Central memory CD8-positive, alpha-beta T cell (primary cell): ENCODE measurements around the gene ZBTB40.

Experiments used
- ATAC-seq: fragments of 150-1000 bp; cut with Tn5 transposase; replicated peaks from 2 replicates; pipeline ENCODE4 v1.10.0; 2022; ENCODE audit warnings: mild to moderate bottlenecking, moderate FRiP score, moderate number of reproducible peaks; ENCODE audit not compliant: poor library complexity, severe bottlenecking; ENCODE audit errors: extremely low read depth
- DNase-seq, 2 donors: peaks; one replicate each; pipeline ENCODE4 v3.0.0; 2021; ENCODE audit warnings: low spot score in 2 of 2
- H3K27ac Mint-ChIP-seq: one replicate; pipeline ENCODE4 v1.8.0; 2022; ENCODE audit warnings: low read depth, mild to moderate bottlenecking, moderate library complexity, mixed read lengths
- H3K27me3 Mint-ChIP-seq: one replicate; pipeline ENCODE4 v1.8.0; 2022; ENCODE audit warnings: mixed read lengths
- H3K36me3 Mint-ChIP-seq: one replicate; pipeline ENCODE4 v1.8.0; 2022; ENCODE audit warnings: mild to moderate bottlenecking, moderate library complexity, mixed read lengths; ENCODE audit not compliant: insufficient read depth
- H3K4me1 Mint-ChIP-seq: one replicate; pipeline ENCODE4 v1.8.0; 2022; ENCODE audit warnings: mixed read lengths
- H3K4me3 Mint-ChIP-seq: one replicate; pipeline ENCODE4 v1.8.0; 2022; ENCODE audit warnings: mild to moderate bottlenecking, moderate library complexity, mixed read lengths
- H3K9me3 Mint-ChIP-seq: one replicate; pipeline ENCODE4 v1.8.0; 2022; ENCODE audit warnings: mixed read lengths

The ZBTB40 gene

GRCh38 chr1:22451702-22452480 lies at the start of gene ZBTB40:
Gene ZBTB40 (plus strand): TSS chr1:22451851. CDS start chr1:22489949, 38,098 bp downstream.
- Mint-ChIP-seq H3K36me3 (peaks cover 12% of the 10 kb centered on the region), H3K4me3 (peak within 1 kb of the TSS; percentile 96), H3K4me1 (peaks cover 46% of the 10 kb centered on the region), H3K27ac (peak within 1 kb of the TSS; percentile 99), H3K9me3 (peaks cover 5% of the 10 kb centered on the region), H3K27me3 (no peaks in the 10 kb centered on the region)
- peak; percentile 86 to 93 for DNase-seq
- peak; percentile 93 for ATAC-seq

GRCh38 chr1:22402356-22403053 lies 49.1 kb upstream of the ZBTB40 start:
- Mint-ChIP-seq H3K9me3 (no peaks in the 10 kb centered on the region), H3K4me1 (peaks cover 23% of the 10 kb centered on the region), H3K27ac (no peak overlapping the region), H3K36me3 (peaks cover 3% of the 10 kb centered on the region), H3K27me3 (peaks cover 80% of the 10 kb centered on the region), H3K4me3 (no peak overlapping the region)
- ATAC-seq (no peak), DNase-seq (no peak)

- H3K36me3 Mint-ChIP-seq = peaks cover 3% of the 10 kb centered on the region
- H3K4me1 Mint-ChIP-seq = peaks cover 4% of the 10 kb centered on the region
- no peak overlapping the region for H3K4me3 Mint-ChIP-seq
- ATAC-seq = no peak
- peaks cover 74% of the 10 kb centered on the region for H3K27me3 Mint-ChIP-seq
- no peaks in the 10 kb centered on the region for H3K9me3 Mint-ChIP-seq
- no peak overlapping the region for H3K27ac Mint-ChIP-seq
- no peak for DNase-seq
These were observed 47.2 kb upstream of the ZBTB40 start for GRCh38 chr1:22404486-22404885.

GRCh38 chr1:22406722-22407495 lies 44.7 kb upstream of the ZBTB40 start:
- no peaks in the 10 kb centered on the region for H3K4me1 Mint-ChIP-seq
- no peaks in the 10 kb centered on the region for H3K9me3 Mint-ChIP-seq

GRCh38 chr1:22408230-22408629 lies 43.4 kb upstream of the ZBTB40 start:
- ATAC-seq = no peak
- Mint-ChIP-seq H3K27ac (no peak overlapping the region), H3K4me1 (no peaks in the 10 kb centered on the region), H3K4me3 (no peak overlapping the region), H3K36me3 (peaks cover 3% of the 10 kb centered on the region), H3K9me3 (no peaks in the 10 kb centered on the region), H3K27me3 (peaks cover 50% of the 10 kb centered on the region)
- no peak for DNase-seq

More at GRCh38 chr1:22406722-22407495, 44.7 kb upstream of the ZBTB40 start:
- no peak overlapping the region for H3K27ac Mint-ChIP-seq
- peaks cover 3% of the 10 kb centered on the region for H3K36me3 Mint-ChIP-seq
- peaks cover 59% of the 10 kb centered on the region for H3K27me3 Mint-ChIP-seq
- DNase-seq (no peak), ATAC-seq (no peak)
- H3K4me3 Mint-ChIP-seq = no peak overlapping the region

DNA sequence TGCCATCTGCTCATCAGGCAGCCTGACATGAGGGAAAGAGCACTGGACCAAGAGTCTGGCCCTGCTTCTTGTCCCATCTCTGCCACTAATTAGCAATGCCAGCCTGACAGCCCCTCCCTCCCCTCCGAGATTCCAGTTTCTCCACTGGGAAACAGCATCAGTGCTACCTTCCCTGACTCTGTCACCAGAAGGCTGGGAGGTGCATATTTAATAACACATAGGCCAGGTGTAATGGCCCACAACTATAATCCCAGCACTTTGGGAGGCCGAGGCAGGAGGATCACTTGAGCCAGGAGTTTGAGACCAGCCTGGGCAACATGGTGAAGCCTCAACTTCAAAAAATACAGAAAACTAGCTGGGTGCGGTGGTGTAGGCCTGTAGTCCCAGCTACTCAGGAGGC lies 41.2 kb upstream of the ZBTB40 start:
- Mint-ChIP-seq H3K9me3 (no peaks in the 10 kb centered on the region), H3K4me3 (no peak overlapping the region), H3K36me3 (peaks cover 3% of the 10 kb centered on the region), H3K4me1 (no peaks in the 10 kb centered on the region), H3K27ac (no peak overlapping the region), H3K27me3 (peaks cover 28% of the 10 kb centered on the region)
- DNase-seq (no peak), ATAC-seq (no peak)

- Mint-ChIP-seq H3K9me3 (no peaks in the 10 kb centered on the region), H3K27ac (no peak overlapping the region), H3K36me3 (peaks cover 3% of the 10 kb centered on the region), H3K4me1 (no peaks in the 10 kb centered on the region), H3K4me3 (no peak overlapping the region), H3K27me3 (peaks cover 28% of the 10 kb centered on the region)
- no peak for ATAC-seq
- no peak for DNase-seq
These were observed 40.6 kb upstream of the ZBTB40 start for GRCh38 chr1:22410928-22411495.

- Mint-ChIP-seq H3K4me3 (no peak overlapping the region), H3K27ac (no peak overlapping the region), H3K36me3 (peaks cover 3% of the 10 kb centered on the region), H3K27me3 (peaks cover 29% of the 10 kb centered on the region), H3K9me3 (no peaks in the 10 kb centered on the region), H3K4me1 (no peaks in the 10 kb centered on the region)
- DNase-seq (no peak), ATAC-seq (no peak)
These were observed 40.1 kb upstream of the ZBTB40 start for GRCh38 chr1:22411589-22411988.

DNA sequence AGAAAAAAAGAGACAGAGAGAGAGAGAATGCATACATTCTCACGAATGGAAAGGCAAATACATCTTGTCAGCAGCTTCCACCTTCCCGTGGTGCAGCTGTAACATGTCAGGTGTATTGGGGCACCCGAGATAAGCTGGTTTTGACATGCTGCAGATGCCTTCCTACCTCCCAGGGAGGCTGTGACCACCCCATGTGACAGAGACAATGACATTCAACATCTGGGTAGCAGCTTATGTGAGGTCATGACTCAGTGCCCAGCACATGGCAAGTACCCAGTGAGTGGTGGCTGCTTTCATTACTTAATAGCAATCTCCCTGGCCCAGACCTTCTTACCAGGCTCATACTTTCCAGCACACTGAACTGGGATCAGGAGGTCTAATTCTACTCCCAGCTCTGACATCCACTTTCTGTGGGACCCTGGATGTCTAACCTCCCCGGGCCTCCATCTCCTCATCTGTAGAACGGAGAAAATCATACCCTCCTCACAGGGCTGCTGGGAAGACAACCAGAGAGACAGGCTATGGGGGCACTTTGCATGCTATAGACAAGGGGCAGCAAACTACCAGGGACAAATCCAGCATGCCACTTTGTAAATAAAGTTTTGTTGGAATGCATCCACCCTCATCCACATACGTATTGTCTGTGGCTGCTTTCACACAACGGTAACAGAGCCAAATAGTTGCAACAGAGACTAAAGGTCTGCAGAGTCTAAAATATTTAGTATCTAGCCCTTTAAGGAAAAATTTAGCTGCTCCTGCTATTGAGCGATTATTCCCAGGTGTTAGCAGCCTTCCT lies 38.5 kb upstream of the ZBTB40 start:
- H3K9me3 Mint-ChIP-seq = no peaks in the 10 kb centered on the region
- no peak for DNase-seq
- ATAC-seq = no peak
- H3K4me1 Mint-ChIP-seq = no peaks in the 10 kb centered on the region
- H3K27ac Mint-ChIP-seq = no peak overlapping the region
- H3K4me3 Mint-ChIP-seq = no peak overlapping the region
- peaks cover 30% of the 10 kb centered on the region for H3K27me3 Mint-ChIP-seq
- no peaks in the 10 kb centered on the region for H3K36me3 Mint-ChIP-seq

DNA sequence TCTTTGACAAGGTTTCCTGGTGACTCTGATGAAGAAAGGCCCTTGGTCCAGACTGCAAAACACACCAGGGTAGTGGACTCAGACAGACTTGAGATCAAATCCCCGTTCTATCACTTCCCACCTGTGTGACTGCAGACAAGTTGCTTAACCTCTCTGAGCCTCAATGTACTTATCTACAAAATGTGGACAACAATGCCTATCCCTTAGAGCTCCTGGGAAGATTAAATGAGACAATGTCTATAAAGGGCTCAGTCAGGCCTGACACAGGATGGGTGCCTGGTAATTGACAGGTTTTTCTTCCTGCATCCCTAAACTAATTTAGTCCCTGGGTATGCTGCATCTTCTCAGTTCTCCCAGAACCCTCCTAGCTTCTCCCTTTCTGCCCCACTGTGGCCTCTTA lies 37.9 kb upstream of the ZBTB40 start:
- Mint-ChIP-seq H3K9me3 (no peaks in the 10 kb centered on the region), H3K36me3 (no peaks in the 10 kb centered on the region), H3K4me3 (no peak overlapping the region), H3K4me1 (no peaks in the 10 kb centered on the region), H3K27me3 (peaks cover 34% of the 10 kb centered on the region), H3K27ac (no peak overlapping the region)
- DNase-seq (no peak), ATAC-seq (no peak)

GRCh38 chr1:22414244-22414751 lies 37.4 kb upstream of the ZBTB40 start:
- H3K27ac Mint-ChIP-seq = no peak overlapping the region
- no peak for ATAC-seq
- H3K36me3 Mint-ChIP-seq = no peaks in the 10 kb centered on the region
- no peak for DNase-seq
- H3K4me3 Mint-ChIP-seq = no peak overlapping the region
- H3K27me3 Mint-ChIP-seq = peaks cover 38% of the 10 kb centered on the region
- no peaks in the 10 kb centered on the region for H3K9me3 Mint-ChIP-seq
- no peaks in the 10 kb centered on the region for H3K4me1 Mint-ChIP-seq
